Mammary epithelial cell (primary cell): ENCODE data around the gene DCAKD.

Experiments used
- CTCF ChIP-seq, 2 donors: IDR thresholded peaks in 1 of 2; conservative IDR thresholded peaks in 1 of 2; 2 replicates each; pipeline ENCODE4 v1.5.1; 2011 to 2012; ENCODE audit warnings: inconsistent platforms in 2 of 2, low read length in 2 of 2, mild to moderate bottlenecking in 2 of 2, control low read depth in 1 of 2, low read depth in 1 of 2; ENCODE audit not compliant: insufficient read depth in 1 of 2; ENCODE audit errors: extremely low read depth in 1 of 2
- EZH2 ChIP-seq: IDR thresholded peaks from 2 replicates; pipeline ENCODE4 v1.6.1; 2012; ENCODE audit warnings: low read length, inconsistent platforms, borderline replicate concordance

- TF ChIP-seq CTCF (conservative IDR thresholded peaks at IDR 0.05 in 1 of 2, IDR thresholded peaks at IDR 0.05 in 1 of 2; ENCODE audit: extremely low read depth in 1 of 2, insufficient read depth in 1 of 2, low read depth in 1 of 2, low read length in 2 of 2) (no peak), EZH2 (no peak)
Observed at GRCh38 chr17:45063198-45063597, 11.8 kb upstream of the DCAKD start.
